IMR-90 (cell line): ENCODE results near the gene SYTL2. TPM values are rescaled to one million over a fixed set of nuclear protein-coding genes. Genes with fewer than 3 reads are reported as not detected.
A peak's percentile ranks its signal among the peaks of the same experiment; 100 is the strongest.

Experiments
- ATAC-seq: fragments of 200-7000 bp; cut with Tn5 transposase; 2 replicates; pipeline ENCODE4 v1.9.1; 2020; ENCODE audit warnings: low read depth, mild to moderate bottlenecking, moderate library complexity
- BruUV-seq: library from RNA; stranded (reverse); fragments of 400-500 nt; replicated peaks from 2 replicates; lab custom pipeline; 2021; lab: Mats Ljungman, UMichigan
- CTCF ChIA-PET: fragments of 300-600 bp; formaldehyde crosslinking; extraction: SDS; loops from one replicate; lab custom pipeline; 2021; ENCODE audit warnings: antibody characterized with exemption; lab: Yijun Ruan, JAX
- POLR2A ChIA-PET: fragments of 300-600 bp; sonication (Branson Sonifier 250); formaldehyde crosslinking; loops from one replicate; lab custom pipeline; 2022; ENCODE audit warnings: antibody characterized with exemption; ENCODE audit not compliant: unreplicated experiment; lab: Charles Lee
- DNase-seq: peaks from one replicate; pipeline ENCODE4 v3.0.0; 2013
- H2AFZ ChIP-seq: replicated peaks from 2 replicates; pipeline ENCODE3; 2013; ENCODE audit warnings: low read length, mild to moderate bottlenecking; ENCODE audit not compliant: poor library complexity
- H2AK5ac ChIP-seq: 2 replicates; pipeline ENCODE4 v1.6.1; 2013; ENCODE audit warnings: low read depth, low read length, inconsistent platforms
- H2AK9ac ChIP-seq: replicated peaks from 2 replicates; pipeline ENCODE3; 2013; ENCODE audit warnings: mild to moderate bottlenecking, low read depth, low read length, moderate library complexity; ENCODE audit not compliant: poor library complexity
- H2BK120ac ChIP-seq: 2 replicates; pipeline ENCODE4 v1.6.1; 2013; ENCODE audit warnings: low read depth, low read length, inconsistent platforms
- H2BK15ac ChIP-seq: 3 replicates; pipeline ENCODE4 v1.6.1; 2013; ENCODE audit warnings: low read depth, low read length, inconsistent platforms
- H2BK20ac ChIP-seq: 2 replicates; pipeline ENCODE4 v1.6.1; 2013; ENCODE audit warnings: low read depth, mild to moderate bottlenecking, inconsistent platforms, low read length, moderate library complexity
- H2BK5ac ChIP-seq: 2 replicates; pipeline ENCODE4 v1.6.1; 2013; ENCODE audit warnings: mild to moderate bottlenecking, low read depth, low read length, inconsistent platforms; ENCODE audit not compliant: poor library complexity, severe bottlenecking
- H3K14ac ChIP-seq: replicated peaks from 2 replicates; pipeline ENCODE4 v1.6.1; 2013; ENCODE audit warnings: low read depth, low read length, inconsistent platforms
- H3K18ac ChIP-seq: 2 replicates; pipeline ENCODE4 v1.6.1; 2013; ENCODE audit warnings: low read depth, low read length, control low read depth
- H3K23ac ChIP-seq: 2 replicates; pipeline ENCODE4 v1.6.1; 2013; ENCODE audit warnings: low read depth, low read length, inconsistent platforms
- H3K27ac ChIP-seq: 2 replicates; pipeline ENCODE4 v1.5.1; 2013; ENCODE audit warnings: mild to moderate bottlenecking, control low read depth, low read length; ENCODE audit not compliant: insufficient read depth
- H3K27me3 ChIP-seq: 2 replicates; pipeline ENCODE4 v1.6.1; 2013; ENCODE audit warnings: low read length; ENCODE audit not compliant: control insufficient read depth, insufficient read depth
- H3K36me3 ChIP-seq: 2 replicates; pipeline ENCODE4 v1.6.1; 2013; ENCODE audit warnings: low read length, mixed read lengths; ENCODE audit not compliant: control insufficient read depth, insufficient read depth
- H3K4ac ChIP-seq: 2 replicates; pipeline ENCODE4 v1.6.1; 2013; ENCODE audit warnings: low read depth, low read length, inconsistent platforms
- H3K4me1 ChIP-seq: 2 replicates; pipeline ENCODE4 v1.6.1; 2013; ENCODE audit warnings: low read length, mixed read lengths; ENCODE audit not compliant: control insufficient read depth, insufficient read depth
- H3K4me2 ChIP-seq: 2 replicates; pipeline ENCODE4 v1.6.1; 2013; ENCODE audit warnings: low read depth, mild to moderate bottlenecking, control low read depth, low read length, moderate library complexity
- H3K4me3 ChIP-seq: 2 replicates; pipeline ENCODE4 v1.5.1; 2013; ENCODE audit warnings: low read depth, mild to moderate bottlenecking, control low read depth, low read length, moderate library complexity; ENCODE audit not compliant: insufficient read depth
- H3K56ac ChIP-seq: 2 replicates; pipeline ENCODE4 v1.6.1; 2013; ENCODE audit warnings: low read length, inconsistent platforms; ENCODE audit not compliant: insufficient read depth; ENCODE audit errors: extremely low read depth
- H3K79me1 ChIP-seq, 2 experiments: 2 replicates each; pipeline ENCODE4 v1.6.1; 2013; ENCODE audit warnings: low read length in 2 of 2, inconsistent platforms in 1 of 2, low read depth in 1 of 2
- H3K9ac ChIP-seq: 2 replicates; pipeline ENCODE4 v1.6.1; 2013; ENCODE audit warnings: low read depth, low read length, control low read depth
- H3K9me1 ChIP-seq: 2 replicates; pipeline ENCODE4 v1.6.1; 2013; ENCODE audit warnings: low read length, inconsistent platforms; ENCODE audit not compliant: insufficient read depth
- H3K9me3 ChIP-seq: 2 replicates; pipeline ENCODE4 v1.6.1; 2013; ENCODE audit warnings: low read length; ENCODE audit not compliant: control insufficient read depth, insufficient read depth
- H4K20me1 ChIP-seq: 2 replicates; pipeline ENCODE4 v1.6.1; 2013; ENCODE audit warnings: low read length, inconsistent platforms; ENCODE audit not compliant: insufficient read depth
- H4K5ac ChIP-seq: 2 replicates; pipeline ENCODE4 v1.6.1; 2013; ENCODE audit warnings: mild to moderate bottlenecking, low read depth, low read length, control low read depth
- H4K8ac ChIP-seq, 2 experiments: 2 replicates each; pipeline ENCODE4 v1.6.1; 2013; ENCODE audit warnings: low read depth in 2 of 2, low read length in 2 of 2, control low read depth in 1 of 2, inconsistent platforms in 1 of 2
- H4K91ac ChIP-seq: 2 replicates; pipeline ENCODE4 v1.6.1; 2013; ENCODE audit warnings: low read depth, low read length, inconsistent platforms; ENCODE audit not compliant: insufficient read depth
- CTCF ChIP-seq: conservative IDR thresholded peaks from 2 replicates; pipeline ENCODE4 v1.5.1; 2012; ENCODE audit warnings: mild to moderate bottlenecking, low read depth, low read length, improper control_type of control experiment
- MAFK ChIP-seq: IDR thresholded peaks from 2 replicates; pipeline ENCODE4 v1.6.1; 2012; ENCODE audit warnings: low read depth, low read length, improper control_type of control experiment
- MAZ ChIP-seq: IDR thresholded peaks from 2 replicates; pipeline ENCODE4 v1.6.1; 2012; ENCODE audit warnings: low read depth, mild to moderate bottlenecking, low read length, improper control_type of control experiment, moderate library complexity, borderline replicate concordance
- MXI1 ChIP-seq: IDR thresholded peaks from 2 replicates; pipeline ENCODE4 v1.6.1; 2012; ENCODE audit warnings: low read depth, mild to moderate bottlenecking, low read length, moderate library complexity, borderline replicate concordance
- RCOR1 ChIP-seq: IDR thresholded peaks from 2 replicates; pipeline ENCODE4 v1.6.1; 2012; ENCODE audit warnings: mild to moderate bottlenecking, low read length, improper control_type of control experiment; ENCODE audit not compliant: insufficient replicate concordance
- WGBS, 2 experiments: methylation state at CpG; one replicate each; pipeline versions ENCODE4 v1.1.5 to v1.1.7; 2013; ENCODE audit warnings: missing lambda C conversion rate in 2 of 2; ENCODE audit not compliant: insufficient read length in 1 of 2; ENCODE audit errors: extremely low coverage in 2 of 2; 5-methylcytosine and 5-hydroxymethylcytosine counted together
- dilution Hi-C: fragments of 300-500 bp; cut with HindIII; formaldehyde crosslinking; loops from one replicate; pipeline ENCODE4 v1.14.3; 2018; ENCODE audit warnings: low sequenced_read_pairs; ENCODE audit not compliant: unreplicated experiment
- in situ Hi-C: fragments of 300-500 bp; cut with MboI; formaldehyde crosslinking; loops from 3 replicates; pipeline ENCODE4 v1.14.3; 2019; ENCODE audit warnings: low sequenced_read_pairs, inconsistent platforms, mixed read lengths
- intact Hi-C: fragments of 100-400 bp; cut with micrococcal nuclease; formaldehyde crosslinking; loops from 2 replicates; pipeline ENCODE4 v1.10.0; 2022
- polyA plus RNA-seq, 3 experiments: library from polyadenylated mRNA; depleted of rRNA; stranded (reverse); fragments of >200 nt; gene quantifications; 2 replicates each; pipeline ENCODE4 v1.2.3, GENCODE V29; 2012; ENCODE audit warnings: low replicate concordance in 1 of 3
- total RNA-seq: library from RNA; depleted of rRNA; stranded (reverse); fragments of >200 nt; gene quantifications from 2 replicates; pipeline ENCODE4 v1.2.3, GENCODE V29; 2012

The SYTL2 gene
- total and polyA plus RNA-seq, 2 of the 4 experiments (the other 2 are of a cell fraction) = 45.2 to 70.0 TPM

- peak overlapping the region; percentile 75; the same call in 1 of the 2 replicates for H2BK20ac ChIP-seq
- peaks cover 0 to 9% of the 10 kb centered on the region in 2 experiments; a peak in 2 of 4 replicates for H3K79me1 ChIP-seq
- H3K27me3 ChIP-seq = no peaks in the 10 kb centered on the region
- no peaks in the 10 kb centered on the region for H4K20me1 ChIP-seq
- no peak overlapping the region for H3K27ac ChIP-seq
- H3K36me3 ChIP-seq = no peaks in the 10 kb centered on the region
- H3K4me3 ChIP-seq = no peak overlapping the region
- peak overlapping the region; percentile 20; the same call in 1 of the 2 replicates for H2BK120ac ChIP-seq
- ATAC-seq (peak; percentile 9; the same call in 1 of the 2 replicates), DNase-seq (peak; percentile 56)
- peak overlapping the region; percentile 74; the same call in 1 of the 2 replicates for H3K14ac ChIP-seq
- H3K18ac ChIP-seq = peak overlapping the region; percentile 19; the same call in 1 of the 2 replicates
- 0 out of 2 replicates have a peak overlapping the region, but pooled peaks have one; percentile 32 for H2AK5ac ChIP-seq
- H2BK15ac ChIP-seq = peak overlapping the region; percentile 61; the same call in 2 of the 3 replicates
- H4K91ac ChIP-seq = no peak overlapping the region
- intact Hi-C loops = no loop called here
- TF ChIP-seq CTCF (no peak), MAFK (no peak), RCOR1 (no peak), MXI1 (no peak), MAZ (no peak)
- no peak overlapping the region for H4K5ac ChIP-seq
- no peaks in the 10 kb centered on the region for H3K9me3 ChIP-seq
- peak overlapping the region; percentile 36; the same call in 1 of the 2 replicates for H3K4ac ChIP-seq
- WGBS, 2 experiments = no CpG with 5 or more reads among the region's 1 CpG
- no peak overlapping the region for H2AFZ ChIP-seq
- H3K9me1 ChIP-seq = peaks cover 21% of the 10 kb centered on the region
- H3K56ac ChIP-seq = no peak overlapping the region
- BruUV-seq = no TSS peak
- CTCF ChIA-PET = no interaction called here
- dilution Hi-C loops = no loop called here
- no peak overlapping the region for H3K23ac ChIP-seq
- peaks cover 22% of the 10 kb centered on the region for H3K4me1 ChIP-seq
- no peak overlapping the region; a peak in 1 of 4 replicates for H4K8ac ChIP-seq
- POLR2A ChIA-PET = no interaction called here
- H2AK9ac ChIP-seq = no peak overlapping the region
- no peak overlapping the region for H3K4me2 ChIP-seq
- H2BK5ac ChIP-seq = no peak overlapping the region
- in situ Hi-C loops = loop anchor here (10.0 kb wide), 1 partner anchor 137 kb away; the partner anchor contains the start of gene CCDC89
- H3K9ac ChIP-seq = no peak overlapping the region
Measured at GRCh38 chr11:85821636-85822035, 10.7 kb upstream of the SYTL2 start.
